ENCODE measurements around the gene EPAS1. TPM values are rescaled to one million over a fixed set of nuclear protein-coding genes. Genes with fewer than 3 reads are reported as not detected.

EPAS1 gene
- total and polyA plus RNA-seq, 2 of the 8 experiments (the other 6 are each of a cell fraction or from before 2014, with no cell fraction given), result 2.0 to 4.9 TPM

DNA sequence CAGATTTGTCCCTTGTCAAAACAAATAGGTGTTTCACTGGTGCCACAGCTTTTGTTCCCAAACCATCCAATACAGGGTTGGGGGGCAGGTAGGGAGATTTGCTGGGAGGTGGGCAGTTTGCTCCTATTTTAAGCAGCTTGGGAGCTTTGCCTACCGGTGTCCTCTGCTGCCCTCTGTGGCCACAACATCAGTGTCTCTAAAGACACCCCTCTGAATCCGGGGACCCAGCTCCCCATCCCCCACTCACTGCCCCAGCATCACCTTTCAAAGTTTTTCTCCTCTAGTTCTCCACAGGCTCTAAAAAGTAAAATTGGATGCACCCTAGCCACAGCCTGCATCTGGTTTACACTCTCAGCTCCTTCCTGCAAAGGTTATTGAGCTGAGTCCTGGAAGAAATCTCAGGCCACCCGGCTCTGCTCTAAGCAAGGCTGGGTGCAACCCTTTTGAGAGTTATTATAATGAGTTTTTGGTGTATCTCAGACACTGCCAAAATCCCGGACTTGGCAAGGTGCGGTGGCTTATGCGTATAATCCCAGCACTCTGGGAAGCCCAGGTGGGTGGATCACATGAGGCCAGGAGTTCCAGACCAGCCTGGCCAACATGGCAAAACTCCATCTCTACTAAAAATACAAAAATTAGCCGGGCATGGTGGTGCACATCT lies 2.9 kb upstream of the EPAS1 start (continued):
- no peak for TF ChIP-seq POU5F1 (IDR thresholded peaks at IDR 0.05; ENCODE audit: low read depth, low read length)
- no peak for TF ChIP-seq CTBP2 (IDR thresholded peaks at IDR 0.05; ENCODE audit: borderline replicate concordance, insufficient read depth, insufficient read length, low read length)
- TF ChIP-seq SIRT6 (IDR thresholded peaks at IDR 0.05; ENCODE audit: low read length), result no peak
- no peak for TF ChIP-seq SIX5 (IDR thresholded peaks at IDR 0.05; ENCODE audit: low read depth, low read length)
